GM23338 (cell line): Measurements from ENCODE around the gene DNAJC5G. TPM values are rescaled to one million over a fixed set of nuclear protein-coding genes. Genes with fewer than 3 reads are reported as not detected.

Experiments
- ATAC-seq: fragments of 200-7000 bp; cut with Tn5 transposase; 3 replicates; pipeline ENCODE4 v1.9.1; 2020
- DNase-seq: peaks from one replicate; pipeline ENCODE4 v3.0.0-alpha.2; 2015; ENCODE audit warnings: low spot score
- H2AFZ ChIP-seq: fragments of 200-600 bp; sonication (generic); 2 replicates; pipeline ENCODE4 v1.8.0; 2016; ENCODE audit warnings: antibody characterized with exemption, mild to moderate bottlenecking, moderate library complexity
- H3F3A ChIP-seq: fragments of 200-600 bp; sonication (generic); replicated peaks from 2 replicates; pipeline ENCODE4 v1.8.0; 2017; ENCODE audit warnings: antibody characterized with exemption, mixed run types, low read depth
- H3K27ac ChIP-seq: fragments of 200-600 bp; sonication (generic); 2 replicates; pipeline ENCODE4 v1.6.1; 2016; ENCODE audit warnings: low read depth
- H3K27me3 ChIP-seq: fragments of 200-600 bp; sonication (generic); 2 replicates; pipeline ENCODE4 v1.8.0; 2016; ENCODE audit warnings: mild to moderate bottlenecking, mixed run types, moderate library complexity; ENCODE audit not compliant: insufficient read depth
- H3K36me3 ChIP-seq: fragments of 200-600 bp; sonication (generic); 2 replicates; pipeline ENCODE4 v1.8.0; 2016; ENCODE audit warnings: mild to moderate bottlenecking; ENCODE audit not compliant: insufficient read depth
- H3K4me1 ChIP-seq: fragments of 200-600 bp; sonication (generic); 2 replicates; pipeline ENCODE4 v1.8.0; 2016; ENCODE audit warnings: mild to moderate bottlenecking, moderate library complexity; ENCODE audit not compliant: insufficient read depth
- H3K4me2 ChIP-seq: fragments of 200-600 bp; sonication (generic); 2 replicates; pipeline ENCODE4 v1.7.1; 2017; ENCODE audit warnings: mixed run types
- H3K4me3 ChIP-seq: fragments of 200-600 bp; sonication (generic); 2 replicates; pipeline ENCODE4 v1.6.1; 2016; ENCODE audit warnings: mixed run types
- H3K79me2 ChIP-seq: fragments of 200-600 bp; sonication (generic); replicated peaks from 2 replicates; pipeline ENCODE4 v1.8.0; 2017; ENCODE audit warnings: mild to moderate bottlenecking; ENCODE audit not compliant: insufficient read depth
- H3K9me2 ChIP-seq: fragments of 200-600 bp; sonication (generic); 2 replicates; pipeline ENCODE4 v1.8.0; 2017; ENCODE audit not compliant: insufficient read depth
- H4K20me1 ChIP-seq: fragments of 200-600 bp; sonication (generic); replicated peaks from 2 replicates; pipeline ENCODE4 v1.8.0; 2017; ENCODE audit warnings: mild to moderate bottlenecking; ENCODE audit not compliant: insufficient read depth
- H3K27ac Mint-ChIP-seq: 2 replicates; pipeline ENCODE4 v1.8.0; 2020; ENCODE audit warnings: inconsistent platforms, mild to moderate bottlenecking, moderate library complexity, mixed read lengths
- H3K27me3 Mint-ChIP-seq: 3 replicates; pipeline ENCODE4 v1.8.0; 2022; ENCODE audit warnings: low read depth, mild to moderate bottlenecking, moderate library complexity, mixed read lengths, inconsistent platforms; ENCODE audit not compliant: insufficient read depth, poor library complexity
- H3K36me3 Mint-ChIP-seq: 3 replicates; pipeline ENCODE4 v1.8.0; 2021; ENCODE audit warnings: low read depth, mild to moderate bottlenecking, inconsistent platforms, moderate library complexity, mixed read lengths
- H3K4me1 Mint-ChIP-seq: 3 replicates; pipeline ENCODE4 v1.8.0; 2020; ENCODE audit warnings: mild to moderate bottlenecking, inconsistent platforms, mixed read lengths
- H3K4me3 Mint-ChIP-seq: 3 replicates; pipeline ENCODE4 v1.8.0; 2021; ENCODE audit warnings: moderate library complexity, mild to moderate bottlenecking, inconsistent platforms, mixed read lengths
- H3K9me3 Mint-ChIP-seq: 3 replicates; pipeline ENCODE4 v1.8.0; 2020; ENCODE audit warnings: moderate library complexity, mild to moderate bottlenecking, inconsistent platforms, mixed read lengths
- CREB1 ChIP-seq: fragments of 250-450 bp; sonication (Bioruptor Pico); IDR thresholded peaks from 2 replicates; pipeline ENCODE4 v1.5.0; 2020; ENCODE audit warnings: low read depth, mild to moderate bottlenecking, moderate library complexity
- CTCF ChIP-seq, 2 experiments: fragments of 200-600 bp in 1 of 2; sonication (generic) in 1 of 2; conservative IDR thresholded peaks; 2 replicates each; pipeline versions ENCODE4 v1.5.1 to v1.6.1; 2016 to 2017; ENCODE audit warnings: antibody characterized with exemption in 2 of 2, low read depth in 2 of 2, mild to moderate bottlenecking in 2 of 2, moderate library complexity in 1 of 2
- ETS1 ChIP-seq: IDR thresholded peaks from 2 replicates; pipeline ENCODE4 v1.6.1; 2016; ENCODE audit warnings: antibody characterized with exemption
- JUNB ChIP-seq: IDR thresholded peaks from one replicate; pipeline ENCODE4 v1.6.1; 2016; ENCODE audit warnings: antibody characterized with exemption; ENCODE audit not compliant: unreplicated experiment
- REST ChIP-seq: IDR thresholded peaks from one replicate; pipeline ENCODE4 v1.6.1; 2018; ENCODE audit warnings: antibody characterized with exemption; ENCODE audit not compliant: unreplicated experiment
- STAT1 ChIP-seq: IDR thresholded peaks from one replicate; pipeline ENCODE4 v1.6.1; 2016; ENCODE audit warnings: antibody characterized with exemption; ENCODE audit not compliant: unreplicated experiment
- ZNF462 ChIP-seq: fragments of 250-450 bp; sonication (Bioruptor Pico); IDR thresholded peaks from 2 replicates; pipeline ENCODE4 v1.5.0; 2020; ENCODE audit warnings: mild to moderate bottlenecking, moderate library complexity
- polyA plus RNA-seq: library from polyadenylated mRNA; unstranded; fragments of >200 nt; fragmentation: Nextera tagmentation; extraction: Ambion mirVana; gene quantifications from 2 replicates; pipeline ENCODE4 v1.2.1, GENCODE V29; 2016
- total RNA-seq: library from RNA; depleted of rRNA; stranded (reverse); fragments of >200 nt; shearing (Covaris generic); gene quantifications from 2 replicates; pipeline ENCODE4 v1.2.3, GENCODE V29; 2014

The DNAJC5G gene
- total and polyA plus RNA-seq, 2 experiments from 2014 or later: 0.59 TPM; not detected in 1

- no peak for TF ChIP-seq JUNB
- TF ChIP-seq REST: no peak
- no peak for TF ChIP-seq STAT1
- 0 out of 4 replicates have a peak, but pooled peaks of 1 of the 2 experiments have one; percentile 1 for TF ChIP-seq CTCF (conservative IDR thresholded peaks at IDR 0.05; ENCODE audit: low read depth in 2 of 2)
- Histone ChIP-seq H3K9me2 (no peaks in the 10 kb centered on the region), H3K4me2 (no peak overlapping the region), H3K4me1 (no peaks in the 10 kb centered on the region), H3K79me2 (no peaks in the 10 kb centered on the region), H3K27ac (no peak overlapping the region), H2AFZ (no peak overlapping the region), H3K27me3 (no peaks in the 10 kb centered on the region), H4K20me1 (no peaks in the 10 kb centered on the region; the same call in none of the 2 replicates), H3F3A (peaks cover 12% of the 10 kb centered on the region), H3K36me3 (peaks cover 13% of the 10 kb centered on the region), H3K4me3 (no peak overlapping the region)
- peaks cover 21% of the 10 kb centered on the region for H3K27me3 Mint-ChIP-seq
- DNase-seq (no peak), ATAC-seq (no peak)
- H3K4me3 Mint-ChIP-seq: no peak overlapping the region
- H3K36me3 Mint-ChIP-seq: peaks cover 47% of the 10 kb centered on the region
- H3K4me1 Mint-ChIP-seq: no peaks in the 10 kb centered on the region
- H3K27ac Mint-ChIP-seq: no peak overlapping the region
- no peaks in the 10 kb centered on the region; the same call in 2 of the 3 replicates for H3K9me3 Mint-ChIP-seq
Measured at GRCh38 chr2:27245116-27245515, 30.1 kb upstream of the DNAJC5G start.

GRCh38 chr2:27245626-27246025, 29.6 kb upstream of the DNAJC5G start:
- peak overlapping the region; percentile 66; the same call in 1 of the 2 replicates for H3K27ac ChIP-seq
- Mint-ChIP-seq H3K9me3 (no peaks in the 10 kb centered on the region; the same call in 2 of the 3 replicates), H3K27me3 (peaks cover 24% of the 10 kb centered on the region), H3K27ac (no peak overlapping the region), H3K4me1 (peaks cover 3% of the 10 kb centered on the region; the same call in 2 of the 3 replicates), H3K4me3 (no peak overlapping the region), H3K36me3 (peaks cover 42% of the 10 kb centered on the region)
- H3K4me3 ChIP-seq: no peak overlapping the region
- H4K20me1 ChIP-seq: no peaks in the 10 kb centered on the region; the same call in none of the 2 replicates
- H3K79me2 ChIP-seq: no peaks in the 10 kb centered on the region
- no peak overlapping the region for H2AFZ ChIP-seq
- ATAC-seq (no peak), DNase-seq (no peak)
- H3K36me3 ChIP-seq: peaks cover 9% of the 10 kb centered on the region
- no peak overlapping the region for H3K4me2 ChIP-seq
- H3K4me1 ChIP-seq: peaks cover 2% of the 10 kb centered on the region
- no peaks in the 10 kb centered on the region for H3K9me2 ChIP-seq
- H3F3A ChIP-seq: peaks cover 12% of the 10 kb centered on the region
- H3K27me3 ChIP-seq: peaks cover 3% of the 10 kb centered on the region; the same call in 1 of the 2 replicates
- TF ChIP-seq ZNF462 (CRISPR knock-in tag) (no peak), CREB1 (CRISPR knock-in tag) (no peak), ETS1 (no peak)
